ENCODE measurements around the gene LEPR. TPM values are rescaled to one million over a fixed set of nuclear protein-coding genes. Genes with fewer than 3 reads are reported as not detected.

LEPR gene
- total RNA-seq, 1 donor from 2014 or later = 15.5 TPM

DNA sequence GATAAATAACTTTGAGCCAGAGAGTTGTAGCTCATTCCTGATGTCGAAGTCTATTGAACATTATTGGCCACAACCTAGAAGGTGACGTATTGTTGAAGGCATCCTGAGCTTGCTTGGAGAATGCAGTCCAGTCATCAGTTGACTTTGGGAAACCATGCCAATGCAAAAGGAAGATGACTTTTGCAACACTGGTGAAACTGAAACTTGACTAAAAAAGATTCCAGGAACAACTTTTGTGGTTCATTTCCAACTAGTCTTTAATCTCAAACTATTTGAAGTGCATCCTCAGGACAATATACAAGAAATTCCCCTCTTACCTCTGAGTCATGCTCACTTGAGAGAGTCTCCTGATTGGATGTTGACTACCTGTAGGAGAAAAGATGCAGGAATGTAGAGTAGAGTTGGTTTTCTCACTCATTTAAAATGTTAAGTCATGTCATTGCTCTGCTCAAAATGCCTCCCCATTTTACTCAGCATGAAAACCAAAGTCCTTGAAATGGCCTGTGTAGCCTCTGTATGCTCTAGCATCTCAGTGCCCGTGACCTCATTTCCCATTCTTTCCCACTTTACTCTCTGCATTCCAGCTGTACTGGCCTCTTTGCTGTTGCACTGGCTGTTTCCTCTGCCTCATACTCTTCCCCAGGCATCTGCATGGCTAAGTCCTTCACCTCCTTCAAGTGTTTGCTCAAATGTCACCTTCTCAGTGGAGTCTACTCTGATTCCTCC lies 24.4 kb upstream of the LEPR start:
- TF ChIP-seq, protein P1, sequence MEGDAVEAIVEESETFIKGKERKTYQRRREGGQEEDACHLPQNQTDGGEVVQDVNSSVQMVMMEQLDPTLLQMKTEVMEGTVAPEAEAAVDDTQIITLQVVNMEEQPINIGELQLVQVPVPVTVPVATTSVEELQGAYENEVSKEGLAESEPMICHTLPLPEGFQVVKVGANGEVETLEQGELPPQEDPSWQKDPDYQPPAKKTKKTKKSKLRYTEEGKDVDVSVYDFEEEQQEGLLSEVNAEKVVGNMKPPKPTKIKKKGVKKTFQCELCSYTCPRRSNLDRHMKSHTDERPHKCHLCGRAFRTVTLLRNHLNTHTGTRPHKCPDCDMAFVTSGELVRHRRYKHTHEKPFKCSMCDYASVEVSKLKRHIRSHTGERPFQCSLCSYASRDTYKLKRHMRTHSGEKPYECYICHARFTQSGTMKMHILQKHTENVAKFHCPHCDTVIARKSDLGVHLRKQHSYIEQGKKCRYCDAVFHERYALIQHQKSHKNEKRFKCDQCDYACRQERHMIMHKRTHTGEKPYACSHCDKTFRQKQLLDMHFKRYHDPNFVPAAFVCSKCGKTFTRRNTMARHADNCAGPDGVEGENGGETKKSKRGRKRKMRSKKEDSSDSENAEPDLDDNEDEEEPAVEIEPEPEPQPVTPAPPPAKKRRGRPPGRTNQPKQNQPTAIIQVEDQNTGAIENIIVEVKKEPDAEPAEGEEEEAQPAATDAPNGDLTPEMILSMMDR (IDR thresholded peaks at IDR 0.05; ENCODE audit: insufficient read depth, low read length, severe bottlenecking) = no peak
- Histone ChIP-seq H3K4me3 (ENCODE audit: low read depth, low read length) (no peak overlapping the region), H3K27me3 (ENCODE audit: control insufficient read depth, insufficient read depth, low read length) (no peaks in the 10 kb centered on the region), H3K36me3 (ENCODE audit: control insufficient read depth, insufficient read depth, low read length) (no peaks in the 10 kb centered on the region)
- DNase-seq (ENCODE audit: low read depth) = peak; percentile 69
- FAIRE-seq = peak; percentile 13

DNA sequence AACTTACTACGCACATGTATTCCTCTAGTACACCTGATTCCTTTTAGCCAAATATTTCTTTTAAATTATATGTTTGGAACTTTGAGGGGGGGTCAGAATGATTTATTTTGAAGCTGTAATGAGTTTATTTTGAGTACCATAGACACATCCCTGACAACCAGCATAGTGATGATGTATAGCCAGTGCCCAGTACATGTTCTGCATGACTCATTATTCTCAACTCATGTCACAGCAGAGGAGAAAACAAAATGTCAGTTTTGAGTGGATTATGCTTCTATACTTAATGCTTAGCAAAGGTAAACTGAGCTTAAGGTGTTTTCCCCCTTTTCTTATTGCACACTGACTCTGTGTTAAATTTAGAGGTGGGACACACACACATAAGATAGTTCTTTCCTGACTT lies 22.4 kb upstream of the LEPR start:
- H3K4me3 ChIP-seq (ENCODE audit: low read depth, low read length) = no peak overlapping the region
- no peak for FAIRE-seq
- TF ChIP-seq, protein P1 (IDR thresholded peaks at IDR 0.05; ENCODE audit: insufficient read depth, low read length, severe bottlenecking) = no peak
- no peaks in the 10 kb centered on the region for H3K27me3 ChIP-seq (ENCODE audit: control insufficient read depth, insufficient read depth, low read length)
- peak; percentile 35 for DNase-seq (ENCODE audit: low read depth)
- no peaks in the 10 kb centered on the region for H3K36me3 ChIP-seq (ENCODE audit: control insufficient read depth, insufficient read depth, low read length)

DNA sequence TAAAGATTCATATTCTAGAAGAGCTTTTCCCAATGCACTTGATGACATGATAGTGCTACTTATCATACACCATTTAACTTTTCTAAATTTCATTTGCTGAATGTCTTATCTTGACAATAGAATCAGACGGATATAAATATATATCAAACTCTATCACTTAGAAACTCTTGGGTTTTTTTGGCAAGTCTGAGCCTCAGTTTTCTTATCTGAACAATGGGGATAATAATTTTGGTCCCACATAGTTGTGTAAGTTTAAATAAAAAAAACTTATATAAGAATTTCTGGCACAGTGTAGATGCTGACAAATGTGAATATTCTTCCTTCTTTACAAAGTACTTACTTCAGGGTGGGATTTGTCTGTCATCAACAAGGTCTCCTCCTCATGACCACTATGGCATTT lies 21.5 kb upstream of the LEPR start:
- no peak for DNase-seq (ENCODE audit: low read depth)
- H3K36me3 ChIP-seq (ENCODE audit: control insufficient read depth, insufficient read depth, low read length) = no peaks in the 10 kb centered on the region
- TF ChIP-seq, protein P1 (IDR thresholded peaks at IDR 0.05; ENCODE audit: insufficient read depth, low read length, severe bottlenecking) = no peak
- H3K4me3 ChIP-seq (ENCODE audit: low read depth, low read length) = no peak overlapping the region
- no peak for FAIRE-seq
- no peaks in the 10 kb centered on the region for H3K27me3 ChIP-seq (ENCODE audit: control insufficient read depth, insufficient read depth, low read length)

DNA sequence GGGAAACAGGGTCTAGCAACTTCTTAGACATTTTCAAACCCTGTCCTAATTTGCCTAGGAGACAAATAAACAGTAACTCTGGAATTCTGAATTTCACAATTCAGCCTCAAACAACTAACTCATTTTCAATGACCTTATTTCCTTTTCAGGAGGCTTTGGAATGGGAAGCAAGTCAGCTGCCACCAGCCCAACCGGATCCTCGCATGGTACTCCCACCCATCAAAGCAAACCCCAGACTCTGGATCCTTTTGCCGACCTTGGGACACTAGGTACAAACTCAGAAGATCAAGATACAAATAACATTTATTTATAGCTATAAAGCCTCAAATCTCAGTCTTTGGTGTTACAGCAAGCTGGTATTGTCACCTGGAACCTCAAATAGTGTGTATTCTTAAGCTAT lies 18.9 kb upstream of the LEPR start:
- TF ChIP-seq, protein P1 (IDR thresholded peaks at IDR 0.05; ENCODE audit: insufficient read depth, low read length, severe bottlenecking) = no peak
- DNase-seq (ENCODE audit: low read depth) = no peak
- no peaks in the 10 kb centered on the region for H3K36me3 ChIP-seq (ENCODE audit: control insufficient read depth, insufficient read depth, low read length)
- no peaks in the 10 kb centered on the region for H3K27me3 ChIP-seq (ENCODE audit: control insufficient read depth, insufficient read depth, low read length)
- H3K4me3 ChIP-seq (ENCODE audit: low read depth, low read length) = no peak overlapping the region
- no peak for FAIRE-seq

- no peaks in the 10 kb centered on the region for H3K36me3 ChIP-seq (ENCODE audit: control insufficient read depth, insufficient read depth, low read length)
- FAIRE-seq = no peak
These were observed 15.5 kb upstream of the LEPR start for GRCh38 chr1:65404941-65405340.

More at GRCh38 chr1:65404941-65405340, 15.5 kb upstream of the LEPR start:
- TF ChIP-seq, protein P1 (IDR thresholded peaks at IDR 0.05; ENCODE audit: insufficient read depth, low read length, severe bottlenecking) = no peak
- Histone ChIP-seq H3K4me3 (ENCODE audit: low read depth, low read length) (no peak overlapping the region), H3K27me3 (ENCODE audit: control insufficient read depth, insufficient read depth, low read length) (no peaks in the 10 kb centered on the region)
- no peak for DNase-seq (ENCODE audit: low read depth)
